Panc1 (cell line): ENCODE results near the gene CTTNBP2NL. TPM values are rescaled to one million over a fixed set of nuclear protein-coding genes. Genes with fewer than 3 reads are reported as not detected.

ENCODE experiments used
- ATAC-seq: fragments of 200-7000 bp; cut with Tn5 transposase; 2 replicates; pipeline ENCODE4 v1.9.1; 2020; ENCODE audit warnings: mild to moderate bottlenecking, moderate library complexity
- BruUV-seq: library from RNA; stranded (reverse); fragments of 400-500 nt; replicated peaks from 2 replicates; lab custom pipeline; 2021; lab: Mats Ljungman, UMichigan
- CTCF ChIA-PET: fragments of 300-600 bp; sonication (Branson Sonifier 250); formaldehyde crosslinking; loops from one replicate; lab custom pipeline; 2022; ENCODE audit warnings: antibody characterized with exemption; lab: Charles Lee
- POLR2A ChIA-PET: fragments of 300-600 bp; sonication (Branson Sonifier 250); formaldehyde crosslinking; loops from one replicate; lab custom pipeline; 2022; ENCODE audit warnings: antibody characterized with exemption; lab: Charles Lee
- DNase-seq: peaks from one replicate; pipeline ENCODE4 v3.0.0-alpha.2; 2010; ENCODE audit warnings: low read depth, low spot score
- H3K27ac ChIP-seq: 2 replicates; pipeline ENCODE4 v1.5.1; 2011; ENCODE audit warnings: mild to moderate bottlenecking, low read length, inconsistent platforms
- H3K27me3 ChIP-seq: fragments of 200-500 bp; sonication (Bioruptor generic); 2 replicates; pipeline ENCODE4 v1.6.0; 2014; ENCODE audit warnings: low read length, inconsistent platforms; ENCODE audit not compliant: control insufficient read depth, insufficient read depth
- H3K36me3 ChIP-seq: fragments of 200-500 bp; sonication (Bioruptor generic); 2 replicates; pipeline ENCODE4 v1.5.1; 2014; ENCODE audit warnings: inconsistent platforms, mild to moderate bottlenecking, low read length, moderate library complexity; ENCODE audit not compliant: control insufficient read depth, insufficient read depth
- H3K4me1 ChIP-seq: 2 replicates; pipeline ENCODE4 v1.5.1; 2011; ENCODE audit warnings: inconsistent platforms, mild to moderate bottlenecking, low read length, moderate library complexity; ENCODE audit not compliant: control insufficient read depth, insufficient read depth
- H3K4me3 ChIP-seq, 2 experiments: 2 replicates each; pipeline ENCODE4 v1.5.1; 2011 to 2012; ENCODE audit warnings: low read depth in 2 of 2, low read length in 2 of 2, mild to moderate bottlenecking in 2 of 2, inconsistent platforms in 1 of 2, moderate library complexity in 1 of 2
- H3K9me3 ChIP-seq: fragments of 200-500 bp; sonication (Bioruptor generic); 2 replicates; pipeline ENCODE4 v1.5.1; 2014; ENCODE audit warnings: low read depth, mild to moderate bottlenecking, inconsistent platforms, low read length, moderate library complexity; ENCODE audit not compliant: control insufficient read depth, insufficient read depth
- CTCF ChIP-seq: fragments of 450-650 bp; IDR thresholded peaks from 2 replicates; pipeline ENCODE4 v1.5.1; 2017; ENCODE audit warnings: mild to moderate bottlenecking
- POLR2AphosphoS5 ChIP-seq: IDR thresholded peaks from 2 replicates; pipeline ENCODE4 v1.6.1; 2012; ENCODE audit warnings: mild to moderate bottlenecking, low read depth, low read length, moderate library complexity
- REST ChIP-seq, 2 experiments: IDR thresholded peaks; 2 replicates each; pipeline ENCODE4 v1.6.1; 2011 to 2012; ENCODE audit warnings: low read depth in 2 of 2, control low read depth in 1 of 2, low read length in 1 of 2, mild to moderate bottlenecking in 1 of 2, moderate library complexity in 1 of 2; ENCODE audit not compliant: insufficient read depth in 1 of 2
- SIN3A ChIP-seq: IDR thresholded peaks from 2 replicates; pipeline ENCODE4 v1.6.1; 2012; ENCODE audit warnings: low read depth, mild to moderate bottlenecking, low read length, moderate library complexity, borderline replicate concordance; ENCODE audit not compliant: insufficient read depth
- TCF7L2 ChIP-seq: IDR thresholded peaks from 2 replicates; pipeline ENCODE4 v1.6.1; 2011; ENCODE audit warnings: mild to moderate bottlenecking, low read depth, low read length, inconsistent platforms
- in situ Hi-C: cut with HindIII; loops from 2 replicates; pipeline ENCODE4 v1.10.0; 2016; ENCODE audit warnings: low sequenced_read_pairs, low pct_unique_long_range_greater_than_20kb
- intact Hi-C: fragments of 100-400 bp; cut with micrococcal nuclease; formaldehyde crosslinking; loops from one replicate; pipeline ENCODE4 v1.10.0; 2022; ENCODE audit not compliant: unreplicated experiment
- total RNA-seq: library from RNA; stranded (reverse); gene quantifications from one replicate; pipeline ENCODE4 v1.2.1, GENCODE V29; 2021; ENCODE audit not compliant: unreplicated experiment

The CTTNBP2NL gene
- total RNA-seq, 1 experiment from 2014 or later: 18.4 TPM

GRCh38 chr1:112448904-112449629 lies 53.1 kb downstream of the CTTNBP2NL start:
- ATAC-seq: no peak
- CTCF ChIA-PET: no interaction called here
- no peak for DNase-seq
- no TSS peak for BruUV-seq
- POLR2A ChIA-PET: no interaction called here
- no peaks in the 10 kb centered on the region for H3K4me1 ChIP-seq
- TF ChIP-seq TCF7L2 (no peak), REST (IDR thresholded peaks at IDR 0.05; ENCODE audit: insufficient read depth in 1 of 2, low read depth in 2 of 2, low read length in 1 of 2) (no peak), SIN3A (no peak), POLR2AphosphoS5 (no peak), CTCF (no peak)
- H3K9me3 ChIP-seq: no peaks in the 10 kb centered on the region
- intact Hi-C loops (no loop called here), in situ Hi-C loops (no loop called here)
- no peak overlapping the region for H3K4me3 ChIP-seq
- H3K27me3 ChIP-seq: no peaks in the 10 kb centered on the region
- H3K36me3 ChIP-seq: no peaks in the 10 kb centered on the region
- H3K27ac ChIP-seq: no peak overlapping the region

- H3K27ac ChIP-seq: no peak overlapping the region
- ChIA-PET POLR2A (no interaction called here), CTCF (no interaction called here)
- in situ Hi-C loops (no loop called here), intact Hi-C loops (no loop called here)
- no peak overlapping the region for H3K4me3 ChIP-seq
- BruUV-seq: no TSS peak
- no peaks in the 10 kb centered on the region for H3K9me3 ChIP-seq
- H3K27me3 ChIP-seq: no peaks in the 10 kb centered on the region
- ATAC-seq (no peak), DNase-seq (no peak)
- TF ChIP-seq CTCF: no peak
- TF ChIP-seq SIN3A: no peak
- H3K36me3 ChIP-seq: no peaks in the 10 kb centered on the region; the same call in 1 of the 2 replicates
- no peaks in the 10 kb centered on the region for H3K4me1 ChIP-seq
These were observed 53.6 kb downstream of the CTTNBP2NL start for GRCh38 chr1:112449630-112449983.
